Measurements from ENCODE around the gene RTTN.
"Not testable (repeated sequence)": the region's sequence is repeated elsewhere in the genome, so short reads cannot be mapped to it uniquely, and the experiment has no call there.

Gene RTTN

DNA sequence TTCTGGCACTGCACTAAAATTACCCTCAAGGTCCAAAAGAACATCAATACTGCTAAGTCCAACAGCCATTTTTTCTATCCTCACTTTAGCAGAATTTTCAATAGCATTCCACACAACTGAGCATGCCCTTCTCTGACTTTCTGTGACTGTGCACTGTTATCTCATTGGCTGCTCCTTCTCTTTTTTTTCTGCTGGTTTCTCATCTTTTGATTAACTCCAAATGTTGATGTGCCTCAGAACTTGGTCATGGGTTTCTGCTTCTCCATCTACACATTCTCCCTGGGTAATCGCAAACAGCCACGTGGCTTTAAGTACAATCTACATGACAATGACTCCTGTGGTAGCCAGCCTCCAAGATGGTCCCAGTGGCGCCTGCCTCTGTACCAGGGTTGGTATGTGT, 182.9 kb downstream of the RTTN start:
- no peak for DNase-seq

DNA sequence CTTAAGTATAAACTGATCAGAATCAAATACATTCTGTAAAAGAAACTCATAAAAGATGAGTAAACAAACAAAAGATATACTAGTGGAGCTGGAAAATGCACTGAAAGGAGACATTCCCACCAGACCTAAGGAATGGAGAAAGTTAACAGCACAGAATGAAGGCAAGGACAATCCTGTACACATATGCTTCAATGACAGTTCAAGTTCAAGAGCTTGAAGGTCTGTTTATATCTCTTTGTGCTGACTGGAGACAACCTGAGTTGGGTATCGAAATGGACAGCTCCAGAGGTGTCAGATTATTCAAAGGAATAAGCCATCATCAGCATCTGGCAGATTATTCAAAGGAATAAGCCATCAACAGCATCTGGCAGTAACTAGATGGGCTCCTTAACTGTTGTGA, 184.0 kb downstream of the RTTN start:
- no peak for DNase-seq

DNA sequence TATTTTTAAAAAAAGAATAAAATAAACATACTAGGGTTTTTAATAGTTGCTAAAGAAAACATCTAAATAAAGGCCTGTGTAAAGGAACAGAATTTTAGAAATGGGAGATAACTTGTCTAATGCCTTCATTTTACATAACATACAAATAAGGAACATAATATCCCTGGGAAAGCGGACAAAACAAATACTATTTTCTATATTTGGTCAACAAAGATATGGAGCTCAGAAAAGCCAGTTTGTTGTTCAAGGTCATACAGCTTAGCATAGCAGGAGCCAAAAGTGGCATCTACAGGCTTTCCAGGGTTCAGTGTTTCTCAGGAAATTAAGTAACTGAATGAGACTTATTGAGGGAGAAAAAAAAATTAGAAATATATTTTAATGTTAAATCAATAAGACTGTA, 184.4 kb downstream of the RTTN start:
- DNase-seq = no peak

DNA sequence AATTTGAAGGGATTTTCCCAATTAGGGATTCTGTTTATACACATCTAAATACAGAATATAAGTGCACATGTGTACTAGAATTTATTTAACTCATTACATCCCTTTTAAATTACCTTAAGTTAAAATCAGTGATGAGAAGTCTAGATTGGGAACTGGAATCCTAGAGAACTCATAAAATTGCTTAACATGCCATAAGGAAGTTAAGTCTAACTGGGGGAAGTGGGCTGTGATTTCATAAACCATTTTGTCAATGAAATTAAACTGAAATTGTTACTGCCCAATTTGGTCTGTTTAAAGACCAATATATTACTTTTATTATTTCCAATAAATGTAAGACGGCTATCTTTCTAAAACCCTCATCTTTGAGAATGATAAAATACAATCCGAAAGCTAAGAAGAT, 185.5 kb downstream of the RTTN start:
- no peak for DNase-seq

DNA sequence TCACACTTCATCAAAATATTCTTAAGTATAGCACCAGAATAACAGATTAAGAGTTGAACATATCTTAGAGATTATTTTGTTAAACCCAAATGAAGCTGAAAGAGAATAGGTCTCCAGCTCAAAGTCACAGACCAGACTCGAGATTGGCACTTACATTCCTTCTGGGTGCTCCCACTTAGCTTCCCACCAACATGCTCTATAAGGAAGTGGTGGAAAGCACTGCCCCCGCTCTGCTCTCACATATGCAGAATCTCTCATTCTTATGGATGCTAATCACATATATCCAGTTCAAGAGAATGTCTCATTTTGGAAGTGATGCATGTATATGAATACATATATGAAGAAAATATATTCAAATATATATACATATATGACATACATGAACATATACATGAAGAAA, 186.4 kb downstream of the RTTN start:
- no peak for DNase-seq

DNA sequence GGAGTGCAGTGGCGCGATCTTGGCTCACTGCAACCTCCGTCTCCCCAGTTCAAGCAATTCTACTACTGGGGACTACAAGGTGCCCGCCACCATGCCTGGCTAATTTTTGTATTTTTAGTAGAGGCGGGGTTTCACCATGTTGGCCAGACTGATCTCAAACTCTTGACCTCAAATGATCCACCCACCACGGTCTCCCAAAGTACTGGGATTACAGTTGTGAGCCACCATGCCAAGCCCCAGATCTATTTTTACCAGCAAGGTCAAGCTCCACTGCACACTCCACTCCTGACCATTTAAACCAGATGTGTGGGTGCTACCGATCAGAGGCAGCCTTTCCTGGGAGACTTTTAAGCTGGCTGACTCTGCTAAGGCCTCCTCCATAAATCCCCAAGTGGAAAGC, 190.4 kb downstream of the RTTN start:
- no peak for DNase-seq

DNA sequence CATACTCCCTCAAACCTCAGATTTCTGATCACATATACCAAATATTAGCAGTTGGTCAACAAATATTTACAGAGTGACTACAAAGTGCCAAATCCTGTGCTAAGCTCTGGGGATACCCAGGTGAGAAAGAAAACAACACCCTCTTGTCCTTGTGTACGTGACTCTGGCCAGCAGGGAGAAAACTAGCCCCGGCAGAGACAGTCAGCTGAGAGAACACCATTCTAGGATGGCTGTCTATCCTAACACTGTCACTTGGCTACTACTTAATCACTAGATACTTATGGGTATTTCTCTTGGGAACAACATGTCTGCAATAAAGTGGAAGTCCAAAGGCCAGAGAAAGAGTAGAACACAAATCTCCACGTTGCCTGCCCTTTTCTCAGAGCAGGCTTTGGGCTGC, 199.9 kb downstream of the RTTN start:
- no peak for DNase-seq

DNA sequence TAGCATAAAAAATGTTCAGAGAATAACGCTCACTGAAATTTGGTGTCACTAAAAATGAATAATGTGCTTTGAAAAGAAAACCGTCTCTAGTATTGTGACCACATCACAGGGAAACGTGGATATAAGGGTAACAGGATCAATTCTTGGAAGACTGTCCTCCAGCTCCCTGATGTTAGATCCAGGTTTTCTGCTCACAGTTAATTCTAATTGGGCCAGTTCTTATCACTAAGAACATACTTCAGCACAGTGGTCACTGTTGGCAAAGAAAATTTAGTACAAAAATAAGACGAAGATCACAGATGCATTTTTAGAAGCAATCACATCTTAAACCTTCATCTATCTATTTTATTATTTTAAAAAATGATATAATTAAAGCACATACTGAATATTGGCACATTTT, 200.8 kb downstream of the RTTN start:
- DNase-seq = no peak

DNA sequence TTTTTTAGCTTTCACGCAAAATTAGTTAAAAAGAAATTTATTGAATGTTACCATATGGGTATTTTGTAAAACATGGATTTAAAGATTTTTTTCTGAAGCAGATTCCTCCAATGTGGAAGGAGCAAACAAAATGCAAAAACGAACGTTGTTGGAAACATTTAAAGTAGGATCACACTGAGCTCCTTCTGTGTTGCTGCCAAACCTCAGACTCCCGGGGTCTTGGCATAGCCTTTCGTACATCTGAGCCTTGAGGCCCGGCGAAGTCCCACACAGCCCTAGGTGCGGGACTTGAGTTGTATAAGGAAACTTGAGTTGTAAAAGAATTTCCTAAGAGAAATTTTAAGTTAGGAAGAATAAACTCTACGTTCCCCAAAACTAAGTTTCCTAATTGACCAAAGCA, 205.8 kb downstream of the RTTN start:
- no peak for DNase-seq

DNA sequence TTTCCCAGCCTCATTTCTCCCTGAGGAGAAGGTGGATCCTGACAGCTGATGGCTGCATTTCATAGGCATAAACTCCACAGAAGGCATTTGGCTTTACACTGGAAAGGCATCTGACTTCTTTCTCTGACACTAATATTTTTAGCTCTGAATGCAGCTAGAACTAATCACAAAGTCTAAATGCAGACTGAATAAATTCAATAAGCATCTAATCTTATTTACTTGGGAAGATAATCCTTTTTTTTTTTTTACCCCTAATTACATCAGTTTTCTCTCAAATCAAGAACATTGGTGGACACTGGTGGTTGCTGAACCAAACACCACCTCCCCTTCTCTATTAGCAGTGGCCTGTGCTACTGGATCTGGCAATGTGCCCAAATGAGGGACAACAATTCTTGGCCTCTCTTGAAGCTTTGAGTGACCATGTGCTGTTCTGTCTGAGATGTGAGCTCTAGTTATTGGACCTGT, 206.9 kb downstream of the RTTN start:
- DNase-seq = no peak

DNA sequence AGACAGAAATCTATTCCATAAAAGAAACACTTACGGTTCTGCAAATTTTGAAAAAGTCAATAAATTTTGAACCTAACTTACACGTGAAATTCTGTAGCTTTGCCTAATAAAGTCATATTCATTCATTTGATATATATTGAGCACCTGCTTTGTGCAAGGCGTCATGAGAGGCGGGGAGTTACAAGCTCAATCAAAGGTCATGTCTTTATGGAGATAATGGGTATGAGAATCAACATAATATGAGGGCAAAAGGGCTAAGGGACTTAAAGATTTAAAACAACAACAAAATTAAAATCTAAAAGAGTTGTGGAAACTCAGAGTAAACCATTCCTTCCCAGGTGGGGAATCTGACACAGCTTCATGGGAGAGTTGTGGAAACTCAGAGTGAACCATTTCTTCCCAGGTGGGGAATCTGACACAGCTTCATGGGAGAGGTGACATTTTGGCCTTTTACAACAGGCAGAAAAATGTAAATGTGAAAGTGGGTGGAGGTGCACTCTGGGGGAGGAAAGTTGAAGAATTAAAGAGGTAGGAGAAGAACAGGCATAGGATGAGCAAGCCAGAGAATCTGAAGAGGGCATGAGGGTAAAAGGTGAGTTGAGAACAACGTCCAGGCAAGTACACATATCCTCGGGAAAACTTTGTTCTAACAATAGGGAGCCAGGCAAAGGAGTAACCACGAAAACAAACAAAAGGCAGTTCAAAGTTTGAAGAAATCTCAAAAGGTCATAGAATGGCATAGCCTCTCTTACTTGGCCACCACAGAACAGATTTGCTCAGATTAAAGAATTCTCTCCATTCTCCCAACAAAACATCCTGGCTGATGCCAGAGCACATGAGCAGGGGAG, 208.3 kb downstream of the RTTN start:
- no peak for DNase-seq

DNA sequence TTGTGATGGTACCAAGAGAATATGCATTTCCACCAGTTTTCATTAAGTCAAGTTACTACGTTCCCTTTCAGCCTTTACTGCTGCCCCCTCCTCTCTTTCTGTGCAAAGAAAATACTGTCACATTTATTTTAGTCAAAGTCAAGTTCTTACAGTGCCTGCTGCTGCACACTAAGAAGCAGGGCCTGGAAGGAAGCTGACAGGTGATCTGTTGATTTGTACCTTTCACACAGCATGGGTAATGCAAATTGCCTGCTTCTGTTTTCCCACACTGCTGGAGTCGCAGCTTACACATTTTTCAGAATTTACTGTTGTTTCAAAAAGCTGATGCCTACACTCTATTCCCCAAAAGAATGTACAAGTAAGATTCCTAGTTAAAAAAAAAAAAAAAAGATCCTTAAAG, 209.1 kb downstream of the RTTN start:
- no peak for DNase-seq

DNA sequence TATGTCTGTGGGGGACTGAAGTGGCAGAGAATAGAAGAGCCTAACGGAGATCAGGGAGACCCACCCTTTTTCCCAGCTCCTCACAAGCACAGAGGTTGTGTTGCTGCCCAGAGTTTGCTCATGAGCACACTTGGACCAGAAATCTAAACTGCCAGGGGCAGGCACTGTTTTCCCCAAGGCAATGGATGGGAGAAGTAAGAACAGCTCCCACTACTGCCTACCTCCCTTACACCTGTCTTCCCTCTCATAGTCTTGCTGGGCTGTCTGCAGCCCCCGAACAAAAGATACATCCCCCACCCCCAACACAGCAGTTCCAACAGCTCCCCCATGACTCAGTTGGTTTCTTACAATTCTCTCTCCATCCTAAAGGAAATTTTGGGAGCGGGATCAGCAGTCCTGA, 209.7 kb downstream of the RTTN start:
- DNase-seq = no peak

DNA sequence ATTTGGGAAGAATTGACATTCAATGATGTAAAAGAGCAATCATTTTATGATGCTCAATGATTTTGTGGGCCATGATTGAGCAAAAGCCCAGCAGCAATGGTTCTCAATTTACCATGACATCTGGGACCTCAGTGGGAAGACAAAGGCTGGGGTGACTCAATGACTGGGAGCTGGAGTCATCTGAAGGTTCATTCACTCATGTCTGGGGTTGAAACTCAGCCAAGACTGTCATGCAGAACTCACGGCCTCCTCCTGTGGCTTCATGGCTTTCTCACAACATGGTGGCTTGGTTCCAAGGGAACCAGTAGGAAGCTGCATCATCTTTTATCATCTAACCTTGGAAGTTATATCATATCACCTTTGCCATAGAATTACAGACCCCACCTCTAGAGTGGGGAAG, 212.7 kb downstream of the RTTN start:
- no peak for DNase-seq

DNA sequence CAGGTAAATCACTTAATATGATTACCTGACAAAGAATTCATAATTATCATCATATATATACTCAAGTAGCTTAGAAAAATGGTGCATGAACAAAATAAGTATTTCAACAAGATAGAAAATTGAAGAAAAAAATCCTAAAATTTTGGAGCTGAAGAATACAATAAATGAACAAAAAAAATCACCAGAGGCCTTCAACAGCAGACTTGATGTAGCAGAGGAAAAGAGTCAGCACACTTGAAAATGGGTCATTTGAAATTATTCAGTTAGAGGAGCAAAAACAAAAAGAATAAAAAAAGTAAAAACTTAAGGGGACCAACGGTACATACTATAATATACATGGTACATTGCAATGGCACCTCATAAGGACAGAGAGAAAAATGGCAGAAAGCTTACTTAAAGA, 217.6 kb downstream of the RTTN start:
- no peak for DNase-seq

DNA sequence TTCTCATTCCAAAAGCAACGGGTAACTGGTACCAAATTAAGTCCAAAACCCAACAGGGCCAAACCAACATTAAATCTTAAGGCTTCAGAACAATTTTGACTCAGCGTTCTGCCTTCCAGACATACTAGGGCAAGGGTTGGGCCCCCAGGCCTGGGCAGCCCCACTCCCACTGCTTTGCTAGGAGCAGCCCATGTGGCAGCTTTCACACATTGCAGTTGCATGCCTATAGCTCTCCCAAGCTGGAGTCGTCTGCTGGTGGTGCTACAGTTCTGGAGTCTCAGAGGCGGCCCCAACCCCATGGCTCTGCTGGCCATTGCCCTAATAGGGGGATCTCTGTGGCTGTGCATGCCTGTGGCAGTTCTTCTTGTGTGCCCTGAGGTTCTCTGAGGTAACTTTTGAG, 220.2 kb downstream of the RTTN start:
- no peak for DNase-seq

DNA sequence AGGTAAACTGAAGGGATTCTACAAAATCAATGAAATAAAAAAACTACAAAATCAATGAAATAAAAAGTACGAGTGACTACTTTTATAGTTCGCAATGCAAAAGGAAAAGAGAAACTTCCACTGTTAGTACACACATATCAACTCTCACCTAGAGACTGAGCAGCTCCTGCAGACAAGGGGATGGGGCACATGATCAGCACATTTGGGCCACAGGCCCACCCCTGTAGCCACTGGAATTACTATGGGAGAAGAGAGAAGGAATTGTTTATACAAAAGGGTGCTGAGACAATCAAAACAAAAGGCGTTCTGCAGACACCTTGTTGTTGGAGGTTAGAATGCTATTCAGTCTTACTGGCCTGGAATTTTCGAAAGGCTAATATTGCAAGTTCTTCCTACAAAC, 223.1 kb downstream of the RTTN start:
- no peak for DNase-seq

DNA sequence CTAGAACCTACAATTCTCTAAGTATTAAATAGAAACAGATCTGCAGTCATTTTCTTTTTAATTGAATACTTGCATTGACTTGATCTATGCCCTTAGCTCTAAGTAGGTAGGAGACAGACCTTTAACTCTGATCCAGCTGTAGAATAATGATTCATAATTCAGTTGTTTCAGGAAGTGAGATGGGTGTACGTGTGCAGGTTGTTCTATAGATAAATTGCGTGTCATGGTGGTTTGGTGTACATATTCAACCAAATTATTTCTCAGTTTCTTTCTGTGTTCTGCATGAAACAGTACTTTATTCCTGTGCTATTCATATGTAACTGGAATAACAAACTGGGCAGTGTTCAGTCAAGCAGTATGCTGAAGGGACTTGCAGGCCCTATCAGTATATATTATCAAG, 223.5 kb downstream of the RTTN start:
- DNase-seq = no peak

DNA sequence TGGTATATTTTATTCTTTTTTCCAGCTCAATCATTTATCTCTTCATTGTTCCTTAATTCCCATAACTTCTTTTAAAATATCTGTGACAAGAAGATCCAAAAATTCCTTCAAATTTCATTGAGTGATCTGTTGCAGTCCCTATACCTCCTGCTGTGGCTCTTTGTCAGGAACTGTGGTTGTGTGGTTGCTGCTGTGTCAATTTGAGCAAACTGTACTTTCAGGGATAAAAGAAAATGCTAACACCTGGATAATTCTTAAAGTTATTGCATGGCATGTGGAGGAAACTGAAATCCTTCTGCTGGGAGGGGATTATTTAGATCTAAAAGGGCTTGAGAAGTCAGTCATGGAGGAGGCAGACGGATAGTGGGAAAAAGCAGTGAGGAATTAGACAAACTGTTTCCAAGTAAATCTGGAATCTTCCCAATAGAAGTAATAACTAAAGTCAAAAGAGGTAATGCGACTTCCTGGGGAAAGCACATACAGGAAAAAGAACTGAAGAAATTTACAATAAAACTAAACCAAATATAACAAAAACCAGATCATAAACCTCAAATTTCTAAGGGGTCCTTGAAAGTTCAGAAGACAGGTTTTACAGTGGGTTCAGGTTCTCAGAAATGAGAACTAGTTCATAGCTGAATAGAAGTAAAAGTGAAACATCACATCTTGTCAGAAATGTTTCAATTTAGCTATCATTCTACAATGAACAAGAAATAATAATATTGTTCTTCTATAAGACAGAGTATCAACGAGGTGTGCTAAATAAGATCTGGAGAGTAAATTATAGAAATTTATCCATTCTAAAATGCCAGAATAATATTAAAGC, 224.3 kb downstream of the RTTN start:
- no peak for DNase-seq

DNA sequence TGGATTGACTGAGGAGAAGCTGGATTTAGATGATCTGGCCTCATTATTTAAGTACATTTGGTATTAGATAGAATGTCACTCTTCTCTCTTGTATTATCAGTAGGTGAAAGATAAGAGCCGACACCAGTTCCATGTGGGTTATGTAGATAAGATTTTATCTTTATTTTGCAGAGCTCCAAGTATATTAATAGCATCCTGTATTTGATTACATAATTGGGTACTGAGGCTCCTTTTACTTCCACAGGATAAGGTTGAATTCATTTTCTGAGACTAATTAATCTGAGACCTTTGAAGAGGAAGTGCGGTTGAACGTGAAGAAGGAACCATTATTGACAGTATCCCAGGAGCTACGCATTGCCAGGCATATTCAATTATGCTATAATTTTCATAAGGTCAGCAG, 225.0 kb downstream of the RTTN start:
- DNase-seq = no peak

DNA sequence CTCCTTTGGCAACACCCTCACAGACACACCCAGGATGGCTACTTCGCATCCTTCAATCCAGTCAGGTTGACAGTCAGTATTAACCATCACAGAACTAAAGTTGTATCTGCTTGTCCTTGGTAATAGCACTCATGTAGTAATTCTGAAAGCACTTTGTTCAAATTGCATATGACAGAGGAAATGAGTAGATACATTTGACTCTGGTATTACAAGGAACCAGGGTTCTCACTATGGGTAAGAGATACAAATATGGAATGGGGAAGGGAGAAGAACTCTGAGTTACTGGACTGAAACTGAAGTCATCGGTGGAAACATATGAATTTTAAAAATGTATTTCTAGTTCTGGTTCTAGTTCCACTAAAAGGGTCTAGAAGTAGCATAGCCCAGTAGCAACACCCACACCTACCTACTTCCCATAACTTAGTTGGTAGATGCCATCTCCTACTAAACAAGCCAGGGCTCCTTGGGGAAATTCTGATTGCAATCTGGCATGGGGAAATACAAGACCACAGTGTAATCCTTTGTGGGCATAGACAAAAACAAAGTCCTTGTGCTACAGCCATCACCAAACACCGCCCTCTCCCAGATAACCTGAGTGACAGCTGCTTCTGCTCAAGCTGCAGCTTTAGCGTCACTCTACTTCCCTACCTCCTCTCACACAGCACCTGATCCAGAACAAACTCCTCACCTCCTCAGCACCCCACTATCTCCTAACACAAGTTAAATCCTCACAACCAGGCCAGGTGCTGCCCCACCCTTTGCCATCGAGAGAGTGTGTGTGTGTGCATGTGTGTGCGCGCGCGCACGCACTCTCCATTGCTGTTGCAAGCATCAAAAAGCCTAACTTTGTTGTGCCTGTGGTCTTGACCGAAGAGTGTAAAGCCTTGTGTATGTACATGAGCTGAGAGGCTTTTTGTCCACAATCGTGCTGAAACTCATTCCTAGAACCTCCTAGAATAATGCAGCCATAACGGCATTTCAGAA, 226.5 kb downstream of the RTTN start:
- peak; percentile 71 for DNase-seq

DNA sequence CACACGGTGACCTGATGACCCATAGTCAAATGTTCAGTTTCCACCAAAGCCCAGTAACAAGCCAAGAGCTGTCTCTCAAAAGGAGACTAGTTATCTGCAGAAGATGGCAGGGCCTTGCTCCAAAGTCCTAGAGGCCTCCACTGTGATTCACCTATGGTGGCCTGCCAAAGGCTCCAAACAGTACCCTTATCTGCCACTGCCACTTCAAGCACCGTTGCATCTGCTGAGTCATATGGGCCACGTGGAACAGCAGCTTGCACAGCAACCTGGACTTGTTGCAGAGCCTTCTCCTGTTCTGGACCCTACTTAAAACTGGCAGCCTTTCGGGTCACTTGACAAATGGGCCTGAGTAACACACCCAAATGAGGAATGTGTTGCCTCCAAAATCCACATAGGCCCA, 230.2 kb downstream of the RTTN start:
- not testable (repeated sequence) for DNase-seq

DNA sequence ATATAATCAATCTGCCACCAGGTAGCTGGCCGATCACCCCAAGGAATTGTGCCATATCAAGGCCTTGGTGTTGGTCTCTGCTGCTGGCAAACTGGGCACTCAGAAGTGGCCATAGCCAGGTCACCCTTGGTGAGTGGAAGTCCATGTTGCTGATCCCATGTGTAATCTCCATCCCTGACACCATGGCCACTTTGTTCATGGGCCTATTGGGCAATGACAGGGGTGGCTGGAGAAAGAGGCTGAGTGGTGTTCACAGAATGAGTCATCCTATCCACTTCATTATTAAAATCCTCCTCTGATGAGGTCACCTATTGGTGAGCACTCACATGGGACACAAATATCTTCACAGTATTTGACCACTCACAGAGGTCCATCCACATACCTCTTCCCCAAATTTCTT, 231.1 kb downstream of the RTTN start:
- DNase-seq = no peak
